ENCODE results near the gene RIOK3.
"Not testable (repeated sequence)": the region's sequence is repeated elsewhere in the genome, so short reads cannot be mapped to it uniquely, and the experiment has no call there.

Gene RIOK3

DNA sequence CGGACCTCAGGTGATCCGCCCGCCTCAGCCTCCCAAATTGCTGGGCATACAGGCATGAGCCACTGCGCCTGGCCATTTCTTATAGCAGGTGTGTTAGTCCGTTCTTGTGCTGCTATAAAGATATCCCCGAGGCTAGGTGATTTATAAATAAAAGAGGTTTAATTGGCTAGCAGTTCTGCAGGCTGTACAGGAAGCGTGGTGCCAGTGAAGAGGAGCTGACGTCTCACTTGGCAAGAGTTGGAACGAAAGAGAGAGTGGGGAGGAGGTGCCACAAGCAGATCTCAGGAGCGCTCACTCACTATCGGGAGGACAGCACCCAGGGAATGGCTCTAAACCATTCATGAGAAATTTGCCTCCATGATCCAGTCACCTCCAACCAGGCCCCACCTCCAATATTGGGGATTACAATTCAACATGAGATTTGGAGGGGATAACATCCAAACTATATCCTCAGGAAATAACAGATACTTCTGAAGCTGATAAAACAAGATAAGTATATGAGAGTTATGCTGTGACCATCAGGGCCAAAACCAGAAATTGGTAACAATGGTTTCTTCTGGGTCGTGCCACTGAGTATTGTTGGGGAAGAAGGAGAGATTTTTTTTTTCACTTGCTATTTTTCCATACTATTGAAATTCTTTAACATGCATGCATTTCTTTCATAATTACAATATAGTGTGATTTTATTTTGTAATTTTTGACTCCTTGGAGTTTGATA, 42.8 kb downstream of the RIOK3 start:
- DNase-seq (ENCODE audit: low read depth in 4 of 4, low spot score in 1 of 4): no peak

DNA sequence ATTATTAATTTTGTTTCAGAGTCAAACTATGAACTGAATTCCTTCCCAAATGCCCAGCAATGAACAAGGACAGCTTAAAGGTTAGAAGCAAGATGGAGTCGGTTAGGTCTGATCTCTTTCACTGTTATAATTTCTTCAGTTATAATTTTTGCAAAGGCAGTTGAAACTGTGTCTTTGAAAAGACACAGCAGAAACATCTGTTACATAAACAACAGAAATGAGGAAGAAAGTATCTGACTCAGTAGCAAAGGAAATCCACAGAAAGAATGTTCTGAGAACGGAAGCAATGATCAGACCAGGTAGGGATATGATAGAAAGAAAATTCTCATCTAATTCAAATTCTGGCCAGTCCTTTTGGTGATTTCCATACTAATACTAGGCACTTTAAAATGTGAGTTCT, 45.0 kb downstream of the RIOK3 start:
- no peak for DNase-seq (ENCODE audit: low read depth in 4 of 4, low spot score in 1 of 4)

DNA sequence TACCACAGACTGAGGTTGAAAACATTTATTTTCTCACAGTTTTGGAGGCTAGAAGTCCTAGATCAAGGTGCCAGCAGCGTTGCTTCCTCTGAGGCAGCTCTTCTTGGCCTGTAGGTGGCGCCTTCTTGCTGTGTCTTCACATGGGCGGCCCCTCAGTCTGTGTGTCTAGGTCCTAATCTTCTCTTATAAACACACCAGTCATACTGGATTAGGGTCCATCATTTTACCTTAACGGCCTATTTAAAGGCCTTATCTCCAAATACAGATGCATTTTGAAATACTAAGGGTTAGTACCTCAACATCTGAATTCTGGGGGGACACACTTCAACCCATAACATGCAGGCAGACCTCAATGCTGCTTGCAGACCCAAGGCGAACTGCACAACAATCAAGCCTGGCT, 45.8 kb downstream of the RIOK3 start:
- DNase-seq (ENCODE audit: low read depth in 4 of 4, low spot score in 1 of 4): peak; percentile 43 to 50 (median 46)

DNA sequence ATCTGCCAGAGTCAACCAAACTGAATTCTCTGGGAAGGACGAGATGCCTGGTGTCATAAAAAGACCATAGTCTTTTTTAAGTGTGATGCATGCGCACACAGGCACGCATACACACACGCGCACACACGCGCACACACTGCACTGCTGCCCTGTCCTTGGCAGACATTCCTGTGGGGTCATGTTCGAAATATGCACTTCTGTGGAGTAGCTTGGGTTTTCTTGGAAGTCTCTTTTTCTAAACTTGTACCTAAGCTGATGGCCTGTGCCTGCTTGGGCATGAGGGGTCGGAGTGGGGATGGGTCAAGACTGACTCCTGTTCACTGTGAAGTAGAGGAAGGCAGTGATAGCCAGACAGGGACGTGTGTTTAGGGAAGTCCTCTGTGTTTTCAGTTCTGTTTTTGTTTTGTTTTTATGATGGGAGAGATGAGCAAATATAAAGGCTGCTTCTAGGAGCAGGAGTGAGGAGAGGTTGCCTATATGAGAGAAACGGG, 46.2 kb downstream of the RIOK3 start:
- no peak for DNase-seq (ENCODE audit: low read depth in 4 of 4, low spot score in 1 of 4)

DNA sequence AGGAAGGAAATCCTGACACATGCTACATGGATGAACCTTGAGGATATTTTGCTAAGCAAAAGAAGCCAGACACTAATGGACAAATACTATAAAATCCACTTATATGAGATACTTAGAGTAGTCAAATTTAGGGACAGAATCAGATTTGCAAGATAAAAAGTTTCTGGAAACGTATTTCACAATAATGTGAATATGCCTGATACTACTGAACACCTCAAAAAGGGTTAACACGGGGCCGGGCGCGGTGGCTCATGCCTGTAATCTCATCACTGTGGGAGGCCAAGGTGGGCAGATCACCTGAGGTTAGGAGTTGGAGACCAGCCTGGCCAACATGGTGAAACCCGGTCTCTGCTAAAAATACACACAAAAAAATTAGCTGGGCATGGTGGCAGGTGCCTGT, 48.5 kb downstream of the RIOK3 start:
- no peak for DNase-seq (ENCODE audit: low read depth in 4 of 4, low spot score in 1 of 4)

DNA sequence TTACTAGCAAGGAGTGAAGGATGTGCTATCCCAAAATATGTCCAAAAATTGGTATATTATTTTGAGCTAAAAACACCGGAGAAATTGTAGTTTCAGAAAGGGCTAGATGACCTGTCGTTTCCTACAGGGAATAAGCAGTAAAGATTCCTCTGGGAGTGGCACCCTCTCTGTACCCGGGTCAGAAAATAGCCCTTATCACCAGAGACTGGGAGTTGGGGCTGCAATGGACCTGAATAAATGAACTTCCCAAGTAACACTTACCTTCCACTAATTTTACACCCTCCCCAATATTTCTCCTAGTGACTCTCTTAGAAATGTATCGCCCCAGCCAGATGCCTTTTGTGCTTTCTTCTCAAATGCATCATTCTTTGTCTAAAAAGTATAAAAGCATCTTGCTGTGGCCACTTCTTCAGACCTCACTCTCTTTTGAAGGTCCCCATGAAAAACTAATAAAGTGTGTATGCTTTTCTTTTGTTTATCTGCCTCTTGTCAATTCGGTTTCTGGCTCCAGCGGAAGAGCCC, 49.5 kb downstream of the RIOK3 start:
- DNase-seq (ENCODE audit: low read depth in 4 of 4, low spot score in 1 of 4): no peak

DNA sequence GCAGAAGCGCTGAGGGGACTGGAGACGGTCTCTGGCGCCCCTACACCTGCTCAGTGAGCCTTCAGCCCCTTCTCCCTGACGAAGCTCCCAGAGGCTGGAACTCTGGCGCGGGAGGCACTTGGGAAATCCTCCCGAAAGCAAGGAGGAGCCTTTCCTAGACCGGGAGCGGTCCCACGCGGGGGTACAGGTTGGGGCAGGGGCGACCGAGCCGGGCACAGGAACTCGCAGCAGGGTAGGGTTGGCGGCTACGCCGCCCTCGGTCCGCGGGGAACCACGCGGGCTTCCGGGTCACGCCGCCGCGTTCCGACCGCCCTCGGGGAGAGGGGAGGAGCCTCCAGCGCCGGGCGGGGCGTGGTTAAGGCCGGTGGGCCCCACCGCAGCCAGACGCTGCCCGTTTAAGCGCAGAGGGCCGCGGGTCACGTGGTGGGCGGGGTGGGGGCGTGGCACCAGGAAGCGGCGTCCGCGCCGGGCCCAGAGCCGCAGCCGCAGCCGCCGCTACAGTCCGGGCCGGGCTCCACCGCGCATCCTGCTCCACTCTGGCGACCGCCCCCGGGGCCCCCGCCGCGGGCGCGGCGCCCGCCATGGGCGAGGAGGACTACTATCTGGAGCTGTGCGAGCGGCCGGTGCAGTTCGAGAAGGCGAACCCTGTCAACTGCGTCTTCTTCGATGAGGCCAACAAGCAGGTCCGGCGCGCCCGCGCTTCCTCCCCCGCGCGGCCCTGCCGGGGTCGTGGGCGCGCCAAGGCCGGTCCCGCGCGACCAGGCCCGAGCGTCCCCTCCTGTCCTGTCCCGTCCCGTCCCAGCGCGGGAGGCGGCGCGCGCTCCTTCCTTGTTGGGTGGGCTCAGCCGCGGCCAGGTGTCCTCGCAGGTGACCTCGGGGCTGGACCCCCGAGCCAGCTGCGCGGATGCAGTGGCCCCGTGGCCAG, 50.2 kb downstream of the RIOK3 start, which contains the start of gene RMC1:
Gene RMC1, plus strand, starts transcription at position 474 of the 925 bp plus-strand sequence. Its CDS starts 108 bp downstream, at position 582.
- DNase-seq (ENCODE audit: low read depth in 4 of 4, low spot score in 1 of 4): peak; percentile 97 to 99 (median 98)

DNA sequence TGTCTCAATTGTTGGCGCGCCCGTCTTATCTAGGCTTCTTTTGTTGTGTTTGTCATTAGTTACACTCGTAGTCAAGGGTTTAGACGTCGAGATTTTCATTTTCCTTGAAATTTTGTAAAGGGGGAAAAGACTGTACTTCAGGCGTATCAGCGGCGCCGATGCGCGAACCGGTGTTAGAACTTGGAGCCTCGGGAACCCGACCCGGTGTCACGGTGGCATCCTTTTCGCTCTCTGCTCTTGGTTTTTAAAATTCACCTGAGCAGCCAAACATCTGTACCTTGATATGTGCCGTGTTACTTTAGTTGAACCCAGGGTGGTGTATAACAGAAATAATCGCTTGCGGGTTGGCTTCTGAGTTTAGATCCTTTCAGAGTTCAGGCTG, 50.9 kb downstream of the RIOK3 start:
- DNase-seq (ENCODE audit: low read depth in 4 of 4, low spot score in 1 of 4): no peak

DNA sequence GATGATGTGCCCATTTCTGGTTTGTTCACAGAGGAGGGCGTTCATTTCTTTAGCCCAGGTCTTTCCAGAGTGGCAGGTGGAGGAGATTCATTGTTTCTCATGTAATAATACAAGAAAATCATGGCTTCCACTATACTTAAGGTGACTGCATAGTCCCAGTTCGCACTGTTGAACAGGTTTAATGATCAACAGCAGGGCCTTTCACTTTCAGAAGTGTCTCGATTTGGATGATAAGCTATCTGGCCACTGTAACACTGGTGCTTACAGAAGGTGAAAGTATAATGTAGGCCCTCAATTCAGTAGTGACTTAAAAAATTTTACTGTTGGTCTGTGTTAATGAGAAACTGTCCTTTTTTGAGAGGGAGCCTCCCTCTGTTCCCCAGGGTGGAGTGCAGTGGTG, 51.6 kb downstream of the RIOK3 start:
- no peak for DNase-seq (ENCODE audit: low read depth in 4 of 4, low spot score in 1 of 4)

DNA sequence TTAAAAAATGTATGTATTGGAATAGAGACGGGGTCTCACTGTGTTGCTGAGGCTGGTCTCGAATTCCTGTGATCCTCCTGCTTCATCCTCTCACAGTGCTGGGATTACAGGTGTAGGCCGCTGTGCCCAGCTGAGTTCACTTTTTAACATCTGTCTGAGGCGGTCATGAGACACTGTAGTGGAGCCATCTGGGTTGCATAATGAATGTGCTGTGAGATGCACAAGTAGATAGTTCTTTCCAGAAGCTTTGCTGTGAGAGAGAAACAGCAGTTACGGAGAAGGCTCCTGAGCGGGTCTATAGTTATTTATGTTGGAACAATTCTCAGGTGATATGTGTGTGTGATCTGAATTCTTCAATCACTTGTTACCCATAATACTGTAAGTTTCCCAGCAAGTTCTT, 53.3 kb downstream of the RIOK3 start:
- no peak for DNase-seq (ENCODE audit: low read depth in 4 of 4, low spot score in 1 of 4)

DNA sequence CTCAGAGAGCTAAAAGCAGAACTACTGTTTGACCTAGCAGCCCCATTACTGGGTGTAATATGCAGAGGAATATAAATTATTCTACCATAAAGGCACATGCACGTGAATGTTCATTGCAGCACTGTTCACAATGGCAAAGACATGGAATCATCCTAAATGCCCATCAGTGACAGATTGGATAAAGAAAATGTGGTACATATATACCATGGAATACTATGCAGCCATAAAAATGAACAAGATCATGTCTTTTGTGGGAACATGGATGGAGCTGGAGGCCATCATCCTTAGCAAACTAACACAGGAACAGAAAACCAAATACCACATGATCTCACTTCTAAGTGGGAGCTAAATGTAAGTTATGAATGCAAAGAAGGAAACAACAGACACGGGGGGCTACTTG, 57.8 kb downstream of the RIOK3 start:
- not testable (repeated sequence) for DNase-seq (ENCODE audit: low read depth in 4 of 4, low spot score in 1 of 4)

DNA sequence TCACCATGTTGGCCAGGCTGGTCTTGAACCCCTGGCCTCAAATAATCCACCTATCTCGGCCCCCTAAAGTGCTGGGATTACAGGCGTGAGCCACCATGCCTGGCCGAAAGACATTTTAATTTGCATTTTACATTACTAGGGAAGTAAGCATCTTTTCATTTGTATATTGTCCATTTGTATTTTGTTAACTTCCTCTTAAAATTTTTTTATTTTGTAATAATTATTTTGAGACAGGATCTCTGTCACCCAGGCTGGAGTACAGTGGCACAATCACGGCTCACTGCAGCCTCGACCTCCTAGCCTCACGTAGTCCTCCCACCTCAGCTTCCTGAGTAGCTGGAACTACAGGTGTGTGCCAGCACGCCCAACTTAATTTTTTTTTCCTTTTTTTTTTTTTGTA, 59.1 kb downstream of the RIOK3 start:
- not testable (repeated sequence) for DNase-seq (ENCODE audit: low read depth in 4 of 4, low spot score in 1 of 4)

DNA sequence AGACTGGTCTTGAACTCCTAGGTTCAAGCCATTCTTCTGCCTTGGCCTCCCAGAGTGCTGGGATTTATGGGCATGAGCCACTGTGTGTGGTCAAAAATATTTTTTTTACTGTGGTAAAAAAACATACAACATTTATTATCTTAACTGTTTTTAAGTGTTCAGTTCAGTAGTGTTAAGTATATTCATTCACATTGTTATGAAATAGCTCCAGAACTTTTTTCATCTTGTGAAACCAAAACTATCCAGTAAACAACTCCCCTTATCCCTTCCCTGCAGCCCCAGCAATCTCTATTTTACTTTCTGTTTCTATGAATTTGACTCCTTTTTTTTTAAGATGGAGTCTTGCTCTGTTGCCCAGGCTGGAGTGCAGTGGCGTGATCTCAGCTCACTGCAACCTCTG, 59.6 kb downstream of the RIOK3 start:
- DNase-seq (ENCODE audit: low read depth in 4 of 4, low spot score in 1 of 4): no peak

DNA sequence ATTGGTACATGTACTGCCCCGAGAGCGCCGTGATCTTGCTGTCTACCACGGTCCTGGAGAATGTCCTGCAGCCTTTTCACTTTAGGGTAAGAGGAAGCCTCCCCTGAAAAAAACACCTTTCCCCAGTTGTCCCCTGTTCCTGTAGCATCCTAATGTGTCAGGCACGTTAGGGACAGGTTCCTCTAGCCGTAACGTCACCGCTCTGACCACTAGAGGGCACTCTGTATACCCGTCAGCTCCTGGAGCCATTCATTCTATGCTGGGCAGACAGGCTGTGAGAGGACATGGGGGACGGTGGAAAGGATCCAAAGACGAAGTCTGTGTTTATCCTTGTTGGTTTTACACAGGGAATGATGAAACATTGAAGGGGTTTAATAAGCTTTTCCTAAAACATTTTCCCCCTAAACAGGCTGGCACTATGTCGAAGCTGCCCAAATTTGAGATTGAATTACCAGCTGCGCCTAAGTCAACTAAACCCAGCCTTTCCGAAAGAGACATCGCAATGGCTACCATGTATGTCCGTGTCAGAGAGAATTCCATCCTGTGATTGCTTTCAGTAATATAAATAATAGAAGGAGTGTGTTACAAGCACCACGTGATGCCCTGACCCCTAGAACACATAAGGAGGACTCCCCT, 62.9 kb downstream of the RIOK3 start:
- peak; percentile 49 to 60 (median 55) for DNase-seq (ENCODE audit: low read depth in 4 of 4, low spot score in 1 of 4)

DNA sequence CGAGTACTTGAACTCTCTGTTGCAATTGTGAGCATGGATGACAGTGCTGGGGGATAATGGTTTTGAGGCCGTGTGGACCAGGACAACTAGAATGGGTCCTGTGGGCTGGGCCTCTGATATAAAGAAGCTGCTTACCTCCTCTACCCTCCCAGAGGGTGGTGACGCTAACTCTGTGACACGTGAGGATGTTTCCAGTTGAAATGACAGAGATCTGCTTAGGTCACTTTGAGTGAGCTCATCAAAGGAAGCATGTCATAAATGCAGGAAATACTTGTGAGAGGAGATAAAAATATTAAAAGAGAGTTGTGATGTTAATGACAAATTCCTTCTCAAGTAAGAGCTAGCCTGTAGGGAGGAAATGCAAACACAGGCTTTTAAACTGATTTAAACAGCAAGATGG, 66.6 kb downstream of the RIOK3 start:
- DNase-seq (ENCODE audit: low read depth in 4 of 4, low spot score in 1 of 4): no peak

DNA sequence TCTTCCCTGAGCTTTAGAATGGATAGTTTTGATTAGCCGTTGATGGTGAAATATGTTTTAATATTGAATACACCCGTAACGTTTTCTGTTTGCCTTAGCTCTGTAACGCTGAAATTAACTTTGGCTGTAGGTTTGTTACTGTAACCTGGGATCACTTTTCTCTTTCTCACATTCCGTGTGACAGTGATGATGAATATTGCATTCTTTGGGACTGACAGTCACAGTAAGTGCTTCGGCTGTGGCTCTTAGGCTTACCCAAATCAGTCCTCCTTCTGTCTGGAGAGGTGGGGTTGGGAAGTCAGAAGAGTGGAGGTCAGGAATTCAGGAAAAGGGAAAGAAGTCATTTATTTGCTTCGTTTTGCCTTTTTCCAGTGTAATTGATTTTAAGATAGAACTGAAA, 68.2 kb downstream of the RIOK3 start:
- no peak for DNase-seq (ENCODE audit: low read depth in 4 of 4, low spot score in 1 of 4)

DNA sequence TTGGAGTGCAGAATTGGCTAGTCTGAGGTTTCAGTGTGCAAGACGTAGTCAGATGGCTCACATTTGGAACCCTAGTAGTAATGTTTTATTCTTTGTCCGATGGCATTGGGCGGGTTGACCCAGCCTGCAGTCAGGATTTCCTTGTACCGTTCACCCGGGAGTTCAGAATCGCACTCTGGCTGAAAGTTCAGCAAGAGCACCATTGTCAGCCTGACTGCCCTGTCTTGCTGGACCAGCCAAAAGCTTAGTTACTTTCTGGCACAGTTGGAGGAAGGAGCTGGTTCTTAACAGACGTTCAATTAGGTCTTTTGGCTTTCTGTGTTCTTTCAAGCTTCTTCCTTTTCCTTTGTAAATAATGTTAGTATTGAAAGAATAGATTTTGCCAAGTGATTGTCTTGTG, 68.8 kb downstream of the RIOK3 start:
- no peak for DNase-seq (ENCODE audit: low read depth in 4 of 4, low spot score in 1 of 4)

DNA sequence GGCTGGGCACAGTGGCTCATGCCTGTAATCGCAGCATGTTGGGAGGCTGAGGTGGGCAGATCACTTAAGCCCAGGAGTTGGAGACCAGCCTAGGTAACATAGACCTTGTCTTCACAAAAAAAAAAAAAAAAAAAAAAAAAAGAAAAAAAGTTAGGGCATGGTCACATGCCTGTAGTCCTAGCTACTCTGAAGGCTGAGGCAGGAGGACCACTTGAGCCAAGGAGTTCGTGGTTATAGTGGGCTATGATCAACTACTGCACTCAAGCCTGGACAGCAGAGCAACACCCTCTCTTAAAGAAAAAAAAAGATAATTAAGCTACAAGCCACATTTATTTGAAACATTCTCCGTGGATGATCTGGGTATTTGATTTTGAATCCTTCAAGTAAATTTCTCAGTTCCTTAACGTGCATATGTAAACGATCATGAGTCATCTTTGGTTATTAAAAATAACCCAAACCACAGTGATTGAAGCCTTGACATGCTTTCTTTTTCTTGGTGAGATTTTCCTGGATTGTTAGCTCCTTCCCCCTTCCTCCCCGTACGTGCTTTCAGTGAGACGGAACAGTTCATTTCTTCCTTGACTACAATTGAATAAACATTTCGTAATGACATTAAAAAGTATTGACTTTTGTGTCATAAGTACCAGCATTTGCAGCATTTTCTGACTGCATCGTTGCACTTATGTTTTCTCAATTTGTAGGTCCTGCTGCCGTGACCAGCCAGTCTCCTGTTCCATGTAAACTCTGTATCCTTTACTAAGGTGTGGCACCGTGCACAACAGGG, 70.5 kb downstream of the RIOK3 start:
- DNase-seq (ENCODE audit: low read depth in 4 of 4, low spot score in 1 of 4): no peak

DNA sequence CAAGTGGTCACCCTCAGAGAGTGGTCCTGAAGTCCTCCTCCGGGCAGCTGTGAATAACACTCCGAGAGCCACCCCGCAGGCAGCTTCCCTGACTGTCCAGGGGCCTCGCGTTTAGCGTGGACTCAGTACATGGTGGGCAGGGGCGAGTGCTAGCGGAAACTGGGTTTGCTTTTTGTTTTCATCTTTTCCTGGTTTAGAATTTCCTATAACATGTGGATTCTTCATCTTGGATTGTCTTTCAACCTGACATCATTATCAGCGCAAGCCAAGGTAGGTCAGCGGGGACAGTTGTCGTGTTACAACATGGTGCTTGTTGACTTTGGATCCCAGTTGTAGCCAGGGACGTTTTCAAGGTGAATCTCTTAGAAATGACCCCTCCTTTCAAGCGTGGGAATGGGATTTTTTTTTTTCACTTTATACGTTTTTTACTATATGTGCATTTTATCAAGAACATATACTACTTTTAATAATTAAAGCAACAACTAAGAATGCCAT, 71.2 kb downstream of the RIOK3 start:
- DNase-seq (ENCODE audit: low read depth in 4 of 4, low spot score in 1 of 4): no peak

DNA sequence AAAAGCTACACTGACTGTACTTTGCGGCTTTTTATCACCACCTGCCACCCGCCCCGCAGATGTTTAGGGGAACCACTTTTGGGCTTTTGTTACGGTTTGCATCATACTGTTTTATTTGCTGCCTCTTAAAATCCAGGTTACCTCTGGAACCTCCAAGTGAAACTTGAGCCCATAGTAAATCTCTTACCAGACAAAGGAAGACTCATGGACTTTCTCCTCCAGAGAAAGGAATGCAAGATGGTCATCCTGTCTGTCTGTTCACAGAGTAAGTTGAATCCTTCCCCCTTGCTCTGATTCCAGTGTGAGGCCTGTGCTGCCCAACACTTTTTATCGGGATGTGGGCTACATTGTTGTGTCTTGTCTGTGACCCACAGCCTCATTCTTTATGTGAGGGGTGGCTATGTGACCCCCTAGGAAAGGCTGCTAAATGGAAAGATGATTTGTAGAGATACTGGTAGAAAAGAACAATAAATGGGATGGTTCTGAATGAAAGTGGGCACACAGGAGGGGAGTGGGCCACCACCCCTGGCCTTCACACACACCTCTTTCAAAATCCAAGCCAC, 73.5 kb downstream of the RIOK3 start:
- no peak for DNase-seq (ENCODE audit: low read depth in 4 of 4, low spot score in 1 of 4)

Data from stimulated activated CD4-positive, alpha-beta T cell treated with anti-CD3 and anti-CD28 coated beads, Interleukin-1b, Interleukin-23, amount 100 ng/mL, for 24 hours (primary cell).